Measurements from ENCODE around the gene C16orf86.
A peak's percentile ranks its signal among the peaks of the same experiment; 100 is the strongest.

C16orf86 gene

GRCh38 chr16:67653789-67654402 is 12.7 kb upstream of the C16orf86 start:
- DNase-seq (ENCODE audit: low read depth in 3 of 3): no peak

GRCh38 chr16:67654403-67654911 is 12.2 kb upstream of the C16orf86 start:
- no peak for DNase-seq (ENCODE audit: low read depth in 3 of 3)

- DNase-seq (ENCODE audit: low read depth in 3 of 3): no peak
Measured at GRCh38 chr16:67655363-67655762, 11.3 kb upstream of the C16orf86 start.

GRCh38 chr16:67656344-67657016 is 10.1 kb upstream of the C16orf86 start:
- DNase-seq (ENCODE audit: low read depth in 3 of 3): no peak

GRCh38 chr16:67657017-67657608 is 9.5 kb upstream of the C16orf86 start:
- no peak for DNase-seq (ENCODE audit: low read depth in 3 of 3)

GRCh38 chr16:67657751-67658518 is 8.7 kb upstream of the C16orf86 start:
- no peak for DNase-seq (ENCODE audit: low read depth in 3 of 3)

- no peak for DNase-seq (ENCODE audit: low read depth in 3 of 3)
Measured at GRCh38 chr16:67658849-67659674, 7.6 kb upstream of the C16orf86 start.

GRCh38 chr16:67659675-67660563 is 6.7 kb upstream of the C16orf86 start, which contains the start of gene ACD:
Gene ACD, minus strand, starts transcription at chr16:67660260. Its CDS starts 40 bp downstream, at chr16:67660220.
- DNase-seq (ENCODE audit: low read depth in 3 of 3): peak; percentile 88 to 94 (median 89)

- peak; percentile 86 to 90 (median 87) for DNase-seq (ENCODE audit: low read depth in 3 of 3)
Measured at GRCh38 chr16:67660564-67661028, 6.0 kb upstream of the C16orf86 start, which contains the start of gene PARD6A. Gene PARD6A, plus strand, starts transcription at chr16:67660960. Its CDS starts 79 bp downstream, at chr16:67661039.

- DNase-seq (ENCODE audit: low read depth in 3 of 3): no peak
Measured at GRCh38 chr16:67661101-67661761, 5.4 kb upstream of the C16orf86 start.

- no peak for DNase-seq (ENCODE audit: low read depth in 3 of 3)
Measured at GRCh38 chr16:67661886-67662652, 4.5 kb upstream of the C16orf86 start.

- DNase-seq (ENCODE audit: low read depth in 3 of 3): no peak
Measured at GRCh38 chr16:67662653-67663010, 4.0 kb upstream of the C16orf86 start.

- DNase-seq (ENCODE audit: low read depth in 3 of 3): no peak
Measured at GRCh38 chr16:67663151-67663876, 3.3 kb upstream of the C16orf86 start.

GRCh38 chr16:67663877-67664222 is 2.8 kb upstream of the C16orf86 start:
- DNase-seq (ENCODE audit: low read depth in 3 of 3): no peak

- DNase-seq (ENCODE audit: low read depth in 3 of 3): no peak
Measured at GRCh38 chr16:67664258-67664657, 2.4 kb upstream of the C16orf86 start.

GRCh38 chr16:67664871-67665270 is 1.7 kb upstream of the C16orf86 start:
- no peak for DNase-seq (ENCODE audit: low read depth in 3 of 3)

GRCh38 chr16:67665598-67665997 is 1.0 kb upstream of the C16orf86 start:
- no peak for DNase-seq (ENCODE audit: low read depth in 3 of 3)

GRCh38 chr16:67666032-67666551 is 522 bp upstream of the C16orf86 start:
- no peak for DNase-seq (ENCODE audit: low read depth in 3 of 3)

Measured in stimulated activated CD4-positive, alpha-beta T cell treated with anti-CD3 and anti-CD28 coated beads, TNF-alpha, amount 100 ng/mL, for 4 hours (primary cell).